ENCODE results near the gene RPUSD1.

RPUSD1 gene

DNA sequence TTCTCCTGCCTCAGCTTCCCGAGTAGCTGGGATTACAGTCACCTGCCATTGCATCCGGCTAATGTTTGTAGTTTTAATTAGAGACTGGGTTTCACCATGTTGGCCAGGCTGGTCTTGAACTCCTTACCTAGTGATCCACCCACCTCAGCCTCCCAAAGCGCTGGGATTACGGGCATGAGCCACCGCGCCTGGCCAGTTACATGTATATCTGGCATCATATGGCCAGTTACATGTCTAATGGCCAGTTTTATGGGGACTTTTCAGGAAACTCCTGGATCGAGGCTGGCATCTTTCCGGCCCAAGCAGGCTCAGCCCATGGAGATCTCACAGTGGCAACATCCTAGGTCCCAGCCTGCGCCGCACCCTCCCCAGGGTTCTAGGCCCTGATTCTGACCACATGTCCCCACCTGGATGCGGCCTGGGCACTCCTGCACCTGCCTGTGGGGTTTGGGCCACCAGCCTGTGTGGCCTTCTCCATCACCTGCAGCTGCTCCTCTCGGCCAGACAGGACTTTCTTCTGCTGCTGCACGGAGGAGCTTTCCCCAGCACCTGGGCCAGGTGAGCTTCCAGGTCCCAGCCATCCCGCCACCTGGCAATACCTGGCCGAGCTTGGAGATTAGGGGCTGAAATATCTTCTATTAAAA, 46.1 kb downstream of the RPUSD1 start:
- no peak for FAIRE-seq

DNA sequence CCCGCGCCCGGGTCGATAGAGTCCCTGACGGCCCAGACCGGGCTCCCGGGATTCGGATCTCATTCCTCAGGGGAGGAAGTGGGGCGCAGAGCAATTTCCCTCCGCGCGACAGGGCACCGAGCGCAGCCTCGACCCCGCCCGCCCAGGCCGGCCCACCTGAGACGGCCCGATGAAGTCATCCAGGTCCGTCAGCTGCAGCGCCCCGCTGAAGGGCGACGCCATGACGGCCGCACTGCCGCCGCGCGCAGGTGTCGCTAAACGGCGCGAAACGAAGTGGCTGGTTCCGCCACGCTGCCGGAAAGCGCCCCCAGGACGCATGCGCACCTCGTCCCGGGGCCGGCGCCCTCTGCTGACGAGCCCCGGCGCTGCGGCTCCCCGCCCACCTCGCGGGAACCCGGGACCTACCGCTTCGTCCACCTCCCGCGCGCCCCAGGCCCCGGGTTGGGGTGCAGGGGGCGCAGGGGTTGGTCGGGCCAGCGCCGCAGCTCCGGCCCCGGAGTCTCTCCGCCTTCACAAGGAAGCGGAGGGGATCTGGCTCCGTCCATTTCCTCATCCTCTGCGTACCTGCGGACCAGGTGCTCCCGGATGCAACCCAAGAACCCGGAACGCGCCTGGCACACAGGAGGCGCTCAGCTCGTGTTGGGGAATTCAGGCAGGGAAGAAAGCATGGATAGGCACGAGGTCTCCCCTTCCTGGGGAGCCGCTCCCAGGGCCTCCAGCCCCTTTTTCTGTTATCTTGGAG, 47.2 kb downstream of the RPUSD1 start, which contains the start of gene CIAO3:
Gene CIAO3, minus strand, starts transcription at position 234 of the 742 bp plus-strand sequence. Its CDS starts 12 bp downstream, at position 222.
- no peak for FAIRE-seq

DNA sequence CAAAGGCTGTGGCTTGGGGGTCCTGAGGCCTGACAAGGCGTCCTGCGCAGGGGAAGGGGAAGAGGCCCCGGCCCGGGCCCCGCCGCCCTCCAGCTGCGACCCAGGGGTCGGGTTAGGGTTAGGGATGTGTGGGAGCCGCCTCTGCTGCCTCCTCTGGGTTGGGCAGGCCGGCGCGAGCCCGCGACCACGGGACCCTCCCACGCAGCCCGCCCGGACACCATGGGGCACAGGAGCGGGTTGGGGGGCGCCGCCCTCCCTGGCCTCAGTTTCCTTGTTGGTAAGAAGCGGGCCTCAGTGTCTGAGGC, 47.8 kb downstream of the RPUSD1 start:
- no peak for FAIRE-seq

DNA sequence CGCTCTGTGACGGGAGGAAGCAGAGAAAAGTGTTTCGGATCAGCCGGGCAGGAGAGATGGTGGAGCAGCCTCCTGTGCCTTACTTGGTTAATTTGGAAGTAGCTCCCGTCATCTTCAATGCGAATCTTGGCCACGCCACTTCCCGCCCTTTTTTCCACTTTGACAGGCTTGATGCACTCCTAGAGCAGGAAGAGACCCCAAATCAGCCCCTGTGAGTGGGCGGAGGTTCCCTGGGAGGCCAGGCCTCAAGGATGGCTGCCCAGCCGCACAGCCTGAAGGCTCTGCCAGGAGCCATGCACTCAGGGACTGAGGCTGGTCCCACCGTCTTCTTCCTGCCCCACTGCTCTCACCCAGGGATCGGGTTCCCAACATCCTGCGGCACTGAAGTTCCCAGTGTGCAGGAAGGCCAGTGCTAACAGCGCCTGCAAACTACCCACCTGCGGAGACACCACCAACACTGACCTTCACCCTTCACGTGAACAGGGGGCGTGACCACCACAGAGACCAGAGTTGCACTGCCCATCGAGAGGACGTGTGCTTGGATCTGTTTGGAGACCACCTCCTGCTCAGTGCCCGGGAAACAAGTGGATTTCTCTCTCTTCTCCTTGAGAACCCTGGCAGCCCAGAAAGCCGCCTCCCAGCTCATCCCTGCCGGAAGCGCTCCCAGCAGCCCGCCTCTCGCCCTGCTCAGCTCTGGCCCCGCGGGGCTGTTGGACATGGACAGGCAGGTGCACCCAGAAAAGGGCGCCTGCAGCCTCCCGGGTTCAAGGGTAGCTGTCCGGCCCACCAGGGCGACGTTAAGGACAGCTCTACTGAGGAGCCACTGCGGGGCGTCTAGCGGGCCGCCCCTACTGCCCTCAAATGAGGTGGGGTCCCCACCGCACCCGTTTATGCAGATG, 48.4 kb downstream of the RPUSD1 start:
- FAIRE-seq, result no peak

DNA sequence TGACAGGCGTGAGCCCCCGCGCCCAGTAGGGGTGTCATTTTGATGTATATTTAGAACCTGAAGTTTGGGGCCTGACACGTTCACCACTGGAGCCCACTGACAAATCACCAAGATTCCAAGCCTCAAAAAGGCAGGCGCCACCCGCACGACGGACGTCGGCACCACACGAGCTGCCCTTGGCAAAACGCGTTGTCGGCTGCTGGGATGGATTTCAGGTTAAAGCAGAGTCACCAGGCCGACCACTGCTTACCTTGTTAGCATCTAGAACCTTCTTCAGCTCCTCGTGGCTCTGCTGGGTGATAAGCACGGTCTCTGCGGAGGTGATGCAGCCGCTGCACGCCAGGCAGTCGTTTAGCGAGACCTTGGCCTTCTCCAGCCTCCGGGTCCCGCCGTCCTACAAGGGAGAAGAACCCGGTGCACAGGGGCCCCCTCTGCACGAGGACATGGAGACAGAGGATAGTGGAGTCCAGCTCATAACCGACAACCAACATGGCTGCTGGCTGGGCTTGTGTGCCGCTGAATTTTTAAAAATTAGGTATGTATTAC, 51.2 kb downstream of the RPUSD1 start:
- FAIRE-seq, result no peak

DNA sequence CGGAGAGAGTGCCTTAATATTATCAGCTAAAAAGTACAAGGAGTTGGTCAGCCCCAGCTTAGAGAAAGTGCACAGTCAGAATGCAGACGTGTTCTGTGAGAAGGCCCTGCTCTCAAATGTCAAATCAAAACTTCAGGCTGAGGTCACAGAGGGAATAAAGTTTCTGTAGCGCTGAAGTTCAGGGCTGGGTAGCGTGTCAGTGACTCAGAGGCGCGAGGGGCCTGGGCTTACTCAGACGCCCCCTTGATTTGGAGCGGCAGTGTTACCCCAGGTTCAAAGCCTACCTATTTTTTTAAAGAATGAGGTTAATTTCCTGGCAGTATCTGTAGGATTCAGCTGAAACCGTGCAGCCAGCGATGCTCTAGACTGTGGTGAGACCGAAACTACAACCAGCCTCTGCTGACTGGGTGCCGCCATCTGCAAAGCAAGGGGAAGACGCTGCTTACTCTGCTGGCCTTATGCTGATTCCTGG, 52.2 kb downstream of the RPUSD1 start:
- FAIRE-seq, result no peak

DNA sequence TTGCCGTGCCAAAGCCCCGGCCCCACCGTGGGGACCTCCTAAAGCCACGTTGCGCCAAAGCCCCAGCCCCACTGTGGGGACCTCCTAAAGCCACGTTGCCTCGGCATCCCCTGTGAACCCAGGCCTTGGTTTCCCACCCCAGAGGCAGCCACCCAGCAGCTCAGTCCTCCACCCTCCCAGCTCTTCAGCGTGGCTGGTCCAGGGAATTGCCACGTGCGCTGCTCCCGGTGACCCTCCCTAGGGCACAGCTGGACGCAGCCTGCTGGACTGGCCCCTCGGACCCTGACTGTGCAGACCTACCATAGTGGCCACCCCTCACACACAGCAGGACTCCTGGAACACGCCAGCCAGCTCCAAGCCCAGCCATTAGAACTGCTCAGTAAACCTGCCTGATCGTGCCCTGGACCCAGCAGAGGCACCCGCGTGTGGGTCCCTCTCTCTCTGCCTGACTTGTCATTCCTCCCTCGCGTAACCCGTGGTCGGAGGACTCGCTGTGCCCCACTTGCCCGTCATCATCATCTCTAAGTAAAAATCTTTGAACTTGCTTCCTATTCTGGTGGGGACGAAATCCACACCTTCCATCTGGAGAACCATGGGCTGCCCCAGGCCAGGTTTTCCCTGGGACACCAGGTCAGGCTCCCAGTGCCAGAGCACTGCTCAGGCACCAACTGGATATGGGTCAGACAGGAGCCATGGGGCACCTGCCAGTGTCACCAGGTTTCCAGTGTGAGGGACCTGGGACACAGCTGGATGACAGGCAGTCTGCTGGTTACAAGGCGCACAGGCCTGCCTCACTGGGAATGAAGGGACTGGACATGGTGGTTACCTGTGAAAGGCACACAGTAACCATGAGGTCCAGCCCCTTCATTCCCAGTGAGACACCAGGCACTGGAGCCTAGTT, 53.0 kb downstream of the RPUSD1 start:
- FAIRE-seq, result no peak
